ENCODE results near the gene MFN2. TPM values are rescaled to one million over a fixed set of nuclear protein-coding genes. Genes with fewer than 3 reads are reported as not detected.

MFN2 gene
- total RNA-seq, 1 experiment from 2014 or later: 78.2 TPM

DNA sequence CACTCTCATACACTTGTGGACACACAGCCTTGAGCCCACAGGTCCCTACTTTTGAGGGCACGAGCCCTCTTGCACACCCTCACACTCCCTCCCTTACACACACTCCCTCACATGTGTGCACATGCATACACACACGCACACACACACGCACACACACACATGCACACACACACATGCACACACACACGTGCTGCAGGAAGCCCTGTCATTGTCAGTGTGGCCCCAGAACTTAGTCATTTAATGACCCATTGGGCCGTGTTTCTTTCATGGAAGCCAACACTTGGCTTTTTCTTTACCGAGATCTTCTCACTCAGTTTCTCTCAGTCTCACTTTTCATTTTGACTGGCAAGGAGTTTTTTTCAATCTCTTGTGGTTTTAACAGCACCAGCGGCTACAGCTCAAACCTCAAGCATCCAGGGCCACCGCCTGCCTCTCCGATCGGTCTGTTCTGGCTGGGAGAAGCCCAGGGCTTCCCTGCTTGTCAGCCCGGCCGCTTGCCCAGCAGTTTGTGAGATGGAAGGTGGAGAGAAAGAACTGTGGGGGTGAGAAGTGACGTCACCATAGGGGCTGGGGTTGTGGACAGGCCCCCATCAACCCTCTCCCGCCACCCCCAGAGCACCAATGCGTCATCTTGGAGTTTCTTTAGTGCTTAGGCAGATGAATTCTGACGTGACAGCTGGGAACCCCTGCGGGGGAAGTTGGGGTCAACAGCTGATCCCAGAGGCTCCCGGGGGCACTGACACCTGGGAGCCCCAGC is 67.1 kb downstream of the MFN2 start:
- peak; percentile 42 for DNase-seq (ENCODE audit: low read depth)

- no peak for DNase-seq (ENCODE audit: low read depth)
These were observed 68.1 kb downstream of the MFN2 start for GRCh38 chr1:12048372-12048771.

GRCh38 chr1:12049616-12050015 is 69.4 kb downstream of the MFN2 start:
- no peak for DNase-seq (ENCODE audit: low read depth)

DNA sequence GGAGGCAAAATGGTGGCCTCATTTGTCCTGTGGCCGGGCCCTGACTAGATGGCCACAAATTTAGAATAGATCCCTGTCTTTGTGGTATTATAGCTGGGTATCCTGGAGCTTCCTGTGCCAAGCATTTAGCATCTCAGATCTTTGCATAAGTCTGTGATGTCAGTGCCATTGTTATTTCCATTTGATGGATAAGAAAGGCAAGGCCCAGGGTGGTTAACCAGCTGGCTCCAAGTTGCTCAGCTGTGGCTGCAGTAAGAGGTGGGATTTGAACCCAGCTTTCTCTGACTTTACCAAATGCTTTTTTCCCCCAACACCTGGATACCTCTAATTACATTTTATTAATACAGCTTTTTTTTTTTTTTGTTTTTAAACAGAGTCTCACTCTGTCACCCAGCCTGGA is 71.1 kb downstream of the MFN2 start:
- DNase-seq (ENCODE audit: low read depth): no peak

GRCh38 chr1:12052008-12052573 is 71.8 kb downstream of the MFN2 start:
- DNase-seq (ENCODE audit: low read depth): peak; percentile 85

- no peak for DNase-seq (ENCODE audit: low read depth)
These were observed 72.9 kb downstream of the MFN2 start for GRCh38 chr1:12052997-12053686.

DNA sequence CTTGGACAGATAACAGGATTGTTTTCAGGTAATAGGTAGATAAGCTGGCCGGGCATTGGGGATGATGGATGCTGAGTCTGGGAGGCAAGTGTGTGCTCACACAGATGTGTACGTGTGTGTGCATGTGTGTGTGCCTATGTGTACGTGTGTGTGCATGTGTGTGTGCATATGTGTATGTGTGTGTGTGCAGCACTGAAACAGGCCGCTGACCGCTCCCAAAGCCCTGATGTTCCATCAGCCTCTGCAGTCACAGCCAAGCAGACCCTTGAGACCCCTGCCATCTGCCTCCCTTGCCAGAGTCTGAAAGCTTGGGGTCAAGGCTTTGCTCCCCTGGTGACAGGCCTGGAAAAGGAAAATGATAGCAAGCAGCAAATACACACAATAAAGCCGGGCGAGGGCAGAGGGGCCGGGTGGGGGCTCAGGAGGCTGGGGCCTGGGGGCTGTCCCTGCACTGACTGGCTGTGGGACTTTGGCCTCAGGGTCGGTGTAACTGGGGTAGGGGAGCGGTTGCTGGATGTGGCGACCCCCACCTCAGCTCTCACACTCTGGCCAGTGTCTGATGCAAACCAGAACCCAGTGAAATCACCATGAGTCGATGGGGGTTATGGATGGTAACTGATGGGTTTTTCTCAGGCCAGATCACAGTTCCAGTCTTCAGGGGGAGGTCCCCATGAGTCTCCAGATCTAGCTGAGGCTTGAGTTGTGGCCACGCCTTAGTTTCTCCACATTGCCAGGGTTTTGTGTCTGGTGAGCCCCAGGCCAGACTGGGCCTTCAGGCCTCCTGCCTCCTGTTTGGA is 73.7 kb downstream of the MFN2 start:
- no peak for DNase-seq (ENCODE audit: low read depth)

GRCh38 chr1:12055259-12055658 is 75.0 kb downstream of the MFN2 start:
- DNase-seq (ENCODE audit: low read depth): no peak

DNA sequence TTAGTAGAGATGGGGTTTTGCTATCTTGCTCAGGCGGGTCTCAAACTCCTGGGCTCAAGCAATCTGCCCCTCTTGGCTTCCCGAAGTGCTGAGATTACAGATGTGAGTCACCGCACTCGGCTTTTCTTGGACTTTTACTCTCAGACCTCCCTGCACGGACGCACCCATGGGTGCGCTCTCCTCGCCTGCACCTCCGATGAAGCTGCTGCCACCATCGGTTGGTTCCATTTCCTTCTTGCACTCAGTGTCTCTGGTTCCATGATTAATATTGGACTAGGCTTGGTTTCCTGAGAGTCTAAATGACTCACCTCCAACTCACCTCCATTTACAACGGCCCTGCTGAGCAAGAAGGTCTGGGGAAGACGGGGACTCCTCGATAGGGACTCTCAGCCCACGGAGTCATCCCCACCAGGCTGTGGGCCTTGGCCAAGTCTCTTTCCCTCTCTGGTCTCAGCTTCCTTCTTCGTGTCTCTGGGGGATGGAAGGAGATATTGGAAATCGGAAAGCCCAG is 76.1 kb downstream of the MFN2 start:
- peak; percentile 79 for DNase-seq (ENCODE audit: low read depth)

- DNase-seq (ENCODE audit: low read depth): no peak
These were observed 77.1 kb downstream of the MFN2 start for GRCh38 chr1:12057382-12057781.

DNA sequence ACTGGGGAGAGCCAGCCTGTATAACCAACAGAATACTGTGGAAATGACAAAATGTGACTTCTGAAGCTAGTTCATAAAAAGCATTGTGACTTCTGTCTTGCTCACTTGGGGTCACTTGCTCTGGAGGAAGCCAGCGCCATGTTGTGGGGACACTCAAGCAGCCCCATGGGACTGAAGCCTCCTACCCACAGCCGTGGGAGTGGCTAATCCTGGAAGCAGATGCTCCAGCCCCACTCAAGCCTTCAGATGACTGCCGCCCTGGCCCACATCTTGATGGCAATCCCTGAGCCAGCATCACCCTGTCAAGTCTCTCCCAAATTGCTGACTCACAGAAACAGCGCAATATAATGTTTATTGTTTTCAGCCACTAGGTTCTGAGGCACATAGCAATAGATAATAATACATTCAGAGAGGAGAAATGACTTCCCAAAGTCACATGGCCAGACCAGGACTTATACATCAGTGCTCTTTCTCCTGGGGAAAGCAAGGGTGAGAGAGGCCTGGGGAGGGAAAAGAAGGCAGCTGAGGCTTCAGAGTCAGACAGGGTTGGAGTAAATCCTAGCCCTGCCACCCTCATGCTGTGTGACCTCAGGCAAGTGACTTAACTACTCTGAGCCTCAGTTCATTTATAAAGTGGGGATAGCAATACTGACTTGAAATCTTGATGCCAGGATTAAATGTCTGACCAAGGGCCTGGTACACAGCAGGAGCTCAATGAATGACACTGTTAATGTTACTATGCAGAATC is 77.9 kb downstream of the MFN2 start:
- no peak for DNase-seq (ENCODE audit: low read depth)

DNA sequence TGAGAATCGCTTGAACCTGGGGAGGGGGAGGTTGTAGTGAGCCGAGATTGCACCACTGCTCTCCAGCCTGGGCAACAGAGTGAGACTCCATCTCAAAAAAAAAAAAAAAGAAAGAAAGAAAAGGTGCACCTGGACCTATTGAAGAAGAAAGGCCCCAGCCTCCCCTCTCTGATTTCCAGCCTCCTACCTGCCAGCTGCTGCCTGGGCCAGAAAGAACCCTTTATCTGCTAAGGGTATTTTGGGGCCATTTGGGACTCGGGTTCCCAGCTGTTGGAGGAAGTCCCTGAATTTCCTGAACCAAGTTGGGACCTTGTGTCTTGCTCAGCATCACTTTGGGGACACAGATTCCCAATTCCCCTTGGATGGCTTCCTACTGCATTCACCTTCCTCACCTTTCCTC is 79.0 kb downstream of the MFN2 start:
- no peak for DNase-seq (ENCODE audit: low read depth)

- DNase-seq (ENCODE audit: low read depth): no peak
These were observed 79.6 kb downstream of the MFN2 start for GRCh38 chr1:12059722-12060464.

- DNase-seq (ENCODE audit: low read depth): no peak
These were observed 80.3 kb downstream of the MFN2 start for GRCh38 chr1:12060500-12060899.

Small RNA genes lying within 50 kb of the gene (small RNA-seq; reads per million reads assigned to genes)
- not detected for gene AL096840.1
- gene MIR6729: not detected
- not detected for gene RF00019
- not detected for gene RN7SL649P

Other genes starting within 250 kb of the MFN2 start
- gene AGTRAP, start 244.3 kb upstream of the MFN2 start, total RNA-seq (2014; rRNA removed; shearing (Covaris generic)): 69.3 and 73.9 TPM in 2 replicates
- gene C1orf167, start 218.3 kb upstream of the MFN2 start, total RNA-seq (2014; rRNA removed; shearing (Covaris generic)): not detected in 2 replicates
- gene MTHFR, start 174.5 kb upstream of the MFN2 start, total RNA-seq (2014; rRNA removed; shearing (Covaris generic)): 2.9 and 5.8 TPM in 2 replicates
- 6.4 and 10.0 TPM in 2 replicates for gene CLCN6, start 174.3 kb upstream of the MFN2 start, total RNA-seq (2014; rRNA removed; shearing (Covaris generic))
- not detected in 2 replicates for gene NPPA, start 132.7 kb upstream of the MFN2 start, total RNA-seq (2014; rRNA removed; shearing (Covaris generic))
- gene NPPB, start 121.5 kb upstream of the MFN2 start, total RNA-seq (2014; rRNA removed; shearing (Covaris generic)): not detected in 2 replicates
- 62.1 and 78.4 TPM in 2 replicates for gene KIAA2013, start 54.0 kb upstream of the MFN2 start, total RNA-seq (2014; rRNA removed; shearing (Covaris generic))
- 66.4 and 72.4 TPM in 2 replicates for gene PLOD1, start 45.7 kb upstream of the MFN2 start, total RNA-seq (2014; rRNA removed; shearing (Covaris generic))
- 30.4 and 34.2 TPM in 2 replicates for gene MIIP, start 39.1 kb downstream of the MFN2 start, total RNA-seq (2014; rRNA removed; shearing (Covaris generic))
- 6.1 and 7.7 TPM in 2 replicates for gene TNFRSF8, start 82.9 kb downstream of the MFN2 start, total RNA-seq (2014; rRNA removed; shearing (Covaris generic))
- gene TNFRSF1B, start 186.5 kb downstream of the MFN2 start, total RNA-seq (2014; rRNA removed; shearing (Covaris generic)): 0.16 and 0.17 TPM in 2 replicates
- 11.1 and 12.7 TPM in 2 replicates for gene VPS13D, start 249.6 kb downstream of the MFN2 start, total RNA-seq (2014; rRNA removed; shearing (Covaris generic))

Data from HT1080 (cell line).